Epithelial cell of esophagus (primary cell): Measurements from ENCODE around the gene SLC26A11.

Source experiments
- DNase-seq: peaks from one replicate; pipeline ENCODE4 v3.0.0; 2010; ENCODE audit warnings: low read depth
- H3K4me3 ChIP-seq: 2 replicates; pipeline ENCODE4 v1.5.1; 2011; ENCODE audit warnings: mild to moderate bottlenecking, low read length, control low read depth
- CTCF ChIP-seq: IDR thresholded peaks from 2 replicates; pipeline ENCODE4 v1.5.1; 2011; ENCODE audit warnings: low read depth, mild to moderate bottlenecking, low read length, control low read depth, inconsistent platforms; ENCODE audit not compliant: insufficient read depth; ENCODE audit errors: missing control alignments

The SLC26A11 gene

GRCh38 chr17:80260791-80261158 lies 40.5 kb downstream of the SLC26A11 start, which contains the start of gene RNF213:
Gene RNF213 (plus strand): TSS chr17:80260852. CDS start chr17:80263682, 2,830 bp downstream.
- peak within 1 kb of the TSS; percentile 81 for H3K4me3 ChIP-seq
- no peak for TF ChIP-seq CTCF
- DNase-seq: peak; percentile 24

GRCh38 chr17:80261159-80261894 lies 41.1 kb downstream of the SLC26A11 start:
- peak overlapping the region; percentile 81 for H3K4me3 ChIP-seq
- peak; percentile 43 for DNase-seq
- no peak for TF ChIP-seq CTCF

- no peak for DNase-seq
- peak overlapping the region; percentile 81 for H3K4me3 ChIP-seq
- no peak for TF ChIP-seq CTCF
Measured at GRCh38 chr17:80261895-80262279, 41.7 kb downstream of the SLC26A11 start.

GRCh38 chr17:80262291-80262690 lies 42.1 kb downstream of the SLC26A11 start:
- no peak for DNase-seq
- no peak overlapping the region for H3K4me3 ChIP-seq

GRCh38 chr17:80262775-80263244 lies 42.6 kb downstream of the SLC26A11 start:
- no peak for TF ChIP-seq CTCF
- no peak for DNase-seq
- H3K4me3 ChIP-seq: no peak overlapping the region

More at GRCh38 chr17:80262291-80262690, 42.1 kb downstream of the SLC26A11 start:
- TF ChIP-seq CTCF: no peak

- H3K4me3 ChIP-seq: no peak overlapping the region
- peak; percentile 55 for DNase-seq
- no peak for TF ChIP-seq CTCF
Measured at GRCh38 chr17:80263253-80264204, 43.3 kb downstream of the SLC26A11 start.
